ENCODE measurements around the gene TMEM158. TPM values are rescaled to one million over a fixed set of nuclear protein-coding genes. Genes with fewer than 3 reads are reported as not detected.

Gene TMEM158
- total RNA-seq, 1 donor from 2014 or later = 1.2 TPM

DNA sequence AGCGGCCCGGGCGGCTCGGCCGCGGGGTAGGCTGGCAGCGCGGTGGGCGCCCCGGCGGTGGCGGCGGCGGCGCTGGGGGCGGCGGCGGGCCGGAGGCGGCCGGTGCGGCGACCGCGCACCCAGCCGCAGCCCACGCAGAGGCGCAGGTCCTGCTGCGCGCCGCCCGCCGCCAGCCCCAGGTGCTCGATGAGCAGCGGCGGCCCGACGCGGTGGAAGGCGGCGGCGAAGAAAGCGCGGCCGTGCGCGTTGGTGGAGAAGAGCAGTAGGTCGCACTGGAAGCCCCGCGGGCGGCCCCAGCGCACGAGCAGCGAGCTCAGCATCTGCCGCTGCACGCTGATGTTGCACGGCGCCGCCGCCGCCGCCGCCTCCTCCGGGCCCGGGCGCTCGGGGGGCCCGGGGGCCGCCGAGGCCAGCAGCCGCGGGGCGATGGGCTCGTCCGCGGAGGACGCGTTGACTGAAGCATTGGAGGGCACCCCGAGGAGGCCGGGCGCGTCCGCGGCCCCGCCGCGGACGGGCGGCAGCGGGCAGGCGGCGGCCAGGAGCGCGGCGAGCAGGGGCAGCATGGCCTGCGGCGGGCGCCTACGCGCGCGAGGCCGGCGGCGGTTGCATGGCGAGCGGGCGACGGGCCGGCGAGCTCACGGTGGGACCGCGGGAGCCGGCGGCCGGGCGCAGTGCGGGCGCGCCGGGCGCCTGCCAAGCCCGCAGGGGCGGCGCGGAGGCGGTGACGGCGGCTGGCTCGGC, 452 bp downstream of the TMEM158 start:
- H3K4me1 ChIP-seq = peaks cover 18% of the 10 kb centered on the region
- no peak for TF ChIP-seq CTCF (IDR thresholded peaks at IDR 0.05)
- no peak for TF ChIP-seq POLR2A (IDR thresholded peaks at IDR 0.05)
- TF ChIP-seq POLR2AphosphoS5 (IDR thresholded peaks at IDR 0.05; ENCODE audit: insufficient read depth in 1 of 2, low read depth in 1 of 2) = no peak
- H3K27me3 ChIP-seq = no peaks in the 10 kb centered on the region
- no peak overlapping the region for H3K27ac ChIP-seq
- no peaks in the 10 kb centered on the region for H3K9me3 ChIP-seq
- H3K4me3 ChIP-seq = peak overlapping the region; percentile 48 to 74
- H3K36me3 ChIP-seq = no peaks in the 10 kb centered on the region
- DNase-seq (ENCODE audit: extremely low spot score in 2 of 2) = no peak
- intact Hi-C loops (cut with DNase I) = loop anchor here (10.0 kb wide), 2 partner anchors 279 to 429 kb away; no protein-coding TSS in a partner anchor

DNA sequence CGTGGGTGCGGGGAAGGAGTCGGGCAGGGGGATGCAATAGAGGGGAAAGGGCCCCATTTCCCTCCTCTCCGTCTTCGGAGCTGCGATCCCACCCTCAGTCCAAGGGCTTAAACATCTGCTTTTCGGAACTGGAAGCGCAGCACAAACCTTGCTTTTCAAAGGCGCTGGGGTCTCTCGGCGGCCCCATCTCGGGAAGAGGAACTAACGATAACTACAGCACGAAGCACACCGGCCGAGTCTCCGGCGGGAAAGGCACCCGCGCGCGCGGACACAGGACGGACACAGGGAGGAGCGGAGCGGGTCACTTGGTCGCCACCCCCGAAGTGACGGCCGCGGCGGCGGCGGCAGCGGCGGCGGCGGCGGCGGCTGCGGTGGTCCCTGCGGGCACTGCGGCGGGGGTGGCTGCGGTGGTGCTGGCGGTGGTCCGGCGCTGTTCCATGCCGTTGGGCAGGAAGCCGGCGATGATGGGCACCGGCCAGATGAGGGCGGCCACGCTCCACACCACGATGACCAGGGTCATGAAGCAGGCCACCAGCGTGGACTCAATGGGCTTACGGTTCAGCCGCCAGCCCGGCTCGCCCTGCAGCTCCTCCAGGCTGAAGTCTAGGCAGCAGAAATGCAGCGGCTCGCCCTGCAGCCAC, 1.1 kb downstream of the TMEM158 start:
- no peak for DNase-seq (ENCODE audit: extremely low spot score in 2 of 2)
- no peaks in the 10 kb centered on the region for H3K36me3 ChIP-seq
- H3K4me3 ChIP-seq = peak overlapping the region; percentile 48 to 74
- peaks cover 18% of the 10 kb centered on the region for H3K4me1 ChIP-seq
- H3K27ac ChIP-seq = no peak overlapping the region
- intact Hi-C loops (cut with DNase I) = loop anchor here (10.0 kb wide), 2 partner anchors 280 to 430 kb away; no protein-coding TSS in a partner anchor
- H3K9me3 ChIP-seq = no peaks in the 10 kb centered on the region
- peak in 1 of 3 experiments; percentile 28 for TF ChIP-seq CTCF (IDR thresholded peaks at IDR 0.05)
- TF ChIP-seq POLR2A (IDR thresholded peaks at IDR 0.05) = no peak
- H3K27me3 ChIP-seq = no peaks in the 10 kb centered on the region

DNA sequence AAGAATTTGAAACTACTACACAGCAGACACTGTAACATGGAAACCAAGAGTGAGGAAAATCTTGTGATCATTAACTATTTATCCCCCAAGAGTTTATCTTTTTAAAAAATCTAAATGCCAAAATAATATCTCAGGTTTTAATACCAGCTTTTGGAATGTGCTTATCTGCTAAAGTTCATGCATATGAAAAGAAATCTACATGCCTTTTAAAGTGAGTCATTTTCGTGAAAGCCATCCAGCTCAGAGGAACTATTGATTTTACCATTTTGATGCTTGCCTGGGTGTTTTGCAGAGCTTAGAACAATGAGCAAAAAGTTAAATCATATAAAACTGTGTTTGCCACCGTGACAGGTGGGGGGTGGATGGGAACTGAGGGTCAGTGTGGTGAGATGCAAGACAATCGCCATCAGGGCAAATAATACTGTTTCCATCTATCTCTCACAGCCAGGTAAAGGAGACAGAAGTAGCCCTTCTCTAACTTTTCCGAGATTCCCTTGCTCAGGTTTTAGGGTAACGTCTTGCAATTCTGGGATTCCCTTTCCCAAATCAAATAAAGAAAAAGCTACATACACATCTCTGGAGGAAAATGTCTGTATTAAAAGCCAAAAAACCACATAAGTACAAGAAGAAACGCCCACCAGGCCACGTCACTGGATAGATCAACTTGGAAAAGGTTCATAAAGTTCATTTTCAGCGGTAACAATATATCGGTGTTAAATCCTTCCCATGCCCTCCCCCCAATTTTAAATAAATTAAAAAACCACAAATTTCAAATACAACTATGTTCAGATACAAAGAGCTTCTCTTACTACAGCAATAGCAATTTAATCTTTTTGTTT, 2.0 kb downstream of the TMEM158 start:
- Histone ChIP-seq H3K27me3 (no peaks in the 10 kb centered on the region), H3K36me3 (no peaks in the 10 kb centered on the region), H3K9me3 (no peaks in the 10 kb centered on the region), H3K4me1 (peaks cover 18% of the 10 kb centered on the region), H3K4me3 (peak overlapping the region in 1 of 2 donors; percentile 48), H3K27ac (no peak overlapping the region)
- no peak for DNase-seq (ENCODE audit: extremely low spot score in 2 of 2)
- TF ChIP-seq POLR2A (IDR thresholded peaks at IDR 0.05) (no peak), POLR2AphosphoS5 (IDR thresholded peaks at IDR 0.05; ENCODE audit: insufficient read depth in 1 of 2, low read depth in 1 of 2) (no peak), CTCF (IDR thresholded peaks at IDR 0.05) (no peak)
- intact Hi-C loops (cut with DNase I) = loop anchor here (10.0 kb wide), 2 partner anchors 281 to 431 kb away; no protein-coding TSS in a partner anchor

DNA sequence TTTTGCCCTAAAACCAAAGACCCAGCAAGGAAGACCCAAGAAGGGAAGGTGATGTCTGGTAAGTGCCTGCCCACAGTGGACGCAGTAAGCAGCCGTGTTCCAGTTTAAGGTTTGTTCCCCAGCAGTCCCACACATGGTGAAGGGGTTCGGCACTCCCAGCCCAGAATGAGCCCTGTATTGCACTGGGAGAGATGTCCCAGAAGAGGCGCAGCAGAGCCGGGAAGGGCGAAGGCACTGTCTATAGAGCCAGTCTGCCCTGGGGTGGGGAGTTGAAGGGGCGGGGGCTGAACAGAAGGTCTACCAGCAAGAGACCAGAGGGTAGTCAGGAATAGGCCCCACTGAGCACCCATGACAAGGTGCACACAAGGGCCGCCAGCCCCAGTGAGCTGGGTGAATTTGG, 6.4 kb downstream of the TMEM158 start:
- TF ChIP-seq POLR2AphosphoS5 (IDR thresholded peaks at IDR 0.05; ENCODE audit: insufficient read depth in 1 of 2, low read depth in 1 of 2) = no peak
- TF ChIP-seq CTCF (IDR thresholded peaks at IDR 0.05) = no peak
- no peak for TF ChIP-seq POLR2A (IDR thresholded peaks at IDR 0.05)
- H3K36me3 ChIP-seq = no peaks in the 10 kb centered on the region
- intact Hi-C loops (cut with DNase I) = loop anchor here (10.0 kb wide), 2 partner anchors 285 to 435 kb away; no protein-coding TSS in a partner anchor
- H3K27ac ChIP-seq = no peak overlapping the region
- DNase-seq (ENCODE audit: extremely low spot score in 2 of 2) = no peak
- H3K4me3 ChIP-seq = no peak overlapping the region
- no peaks in the 10 kb centered on the region for H3K9me3 ChIP-seq
- H3K4me1 ChIP-seq = peaks cover 7% of the 10 kb centered on the region
- no peaks in the 10 kb centered on the region for H3K27me3 ChIP-seq

Data from vagina (tissue), 2 donors.